HG03575 (cell line): ENCODE data around the gene TRAF3.

ENCODE experiments used
- ATAC-seq: cut with Tn5 transposase; IDR thresholded peaks from one replicate; pipeline ENCODE4 v1.9.1; 2021; ENCODE audit not compliant: unreplicated experiment, insufficient number of reproducible peaks, low FRiP score; ENCODE audit errors: extremely low read depth

The TRAF3 gene

DNA sequence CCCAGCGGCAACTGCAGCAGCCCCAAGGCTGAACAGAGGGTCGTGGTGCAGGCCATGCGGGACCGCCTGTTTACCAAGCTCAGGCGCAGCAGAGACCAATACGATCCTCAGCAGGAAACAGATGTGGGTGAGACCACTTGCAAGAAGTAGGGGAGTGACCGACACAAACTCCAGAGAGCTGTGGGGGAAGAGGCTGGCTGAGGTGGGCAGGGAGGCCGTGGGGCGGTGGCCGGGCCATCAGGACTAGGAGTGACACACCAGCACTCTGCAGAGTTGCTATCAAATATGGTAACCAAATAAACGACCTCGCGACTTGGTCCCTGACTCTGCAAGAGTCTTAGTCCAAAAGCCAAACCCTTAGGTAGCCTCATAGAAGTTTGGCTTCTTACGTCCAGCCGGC is 175.9 kb downstream of the TRAF3 start:
- ATAC-seq: no peak

GRCh38 chr14:102954081-102954789 is 177.0 kb downstream of the TRAF3 start:
- ATAC-seq: no peak

- no peak for ATAC-seq
Observed at GRCh38 chr14:102955636-102956408, 178.6 kb downstream of the TRAF3 start.

DNA sequence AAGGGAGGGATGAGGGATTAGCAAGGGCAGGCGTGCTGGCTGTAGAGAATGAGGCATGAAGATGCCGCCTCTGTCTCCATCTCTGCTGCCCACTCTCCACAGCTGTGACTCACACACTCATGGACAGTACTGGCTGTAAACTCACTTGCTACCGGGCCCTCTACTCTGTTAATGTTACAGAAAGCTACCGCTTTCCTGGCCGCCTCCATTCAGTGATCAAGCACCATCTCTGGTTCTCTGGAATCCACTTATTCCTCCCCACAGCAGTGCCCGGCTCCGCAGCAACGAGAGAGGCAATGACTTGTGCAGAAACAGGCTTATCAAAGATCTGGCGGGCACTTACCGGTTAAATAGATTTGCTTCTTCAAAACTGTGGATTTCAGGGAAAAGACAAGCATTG is 180.0 kb downstream of the TRAF3 start:
- ATAC-seq: no peak

DNA sequence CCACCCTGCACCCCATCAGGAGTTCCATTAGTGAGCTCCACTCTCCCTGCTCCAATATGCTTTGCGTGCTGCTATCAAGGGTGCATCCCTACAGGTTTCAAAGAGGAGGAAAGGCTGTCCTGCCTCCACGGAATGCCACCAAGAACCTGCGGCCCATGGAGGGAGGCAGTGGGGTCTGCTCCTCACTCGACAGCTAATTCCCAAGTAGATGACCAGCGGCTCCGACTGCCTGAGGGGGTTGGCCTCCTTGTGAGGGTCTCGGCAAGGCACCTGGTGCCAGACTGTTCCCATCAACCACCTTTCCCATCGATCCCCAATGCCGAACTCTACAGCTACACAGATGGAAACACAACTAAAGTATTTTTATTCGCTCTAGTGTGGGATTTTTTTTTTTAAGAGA is 181.2 kb downstream of the TRAF3 start:
- no peak for ATAC-seq
